Psoas muscle (tissue), 8 donors: ENCODE data around the gene ADARB1. TPM values are rescaled to one million over a fixed set of nuclear protein-coding genes. Genes with fewer than 3 reads are reported as not detected.
A peak's percentile ranks its signal among the peaks of the same experiment; 100 is the strongest.

Experiments used
- ATAC-seq, 4 donors: fragments of 200-7000 bp; cut with Tn5 transposase; one replicate each; pipeline ENCODE4 v1.9.1; 2020; ENCODE audit warnings: moderate library complexity in 3 of 4, mild to moderate bottlenecking in 2 of 4
- DNase-seq, 2 donors: peaks; one replicate each; pipeline ENCODE4 v3.0.0-alpha.2; 2020
- H3K27ac ChIP-seq: fragments of 200-600 bp; one replicate; pipeline ENCODE4 v1.8.0; 2022
- H3K27me3 ChIP-seq, 3 donors: fragments of 200-600 bp in 1 of 3; one replicate each; pipeline versions ENCODE4 v1.6.1 to v1.8.0; 2013 to 2022; ENCODE audit warnings: low read length in 2 of 3, mild to moderate bottlenecking in 2 of 3, moderate library complexity in 1 of 3; ENCODE audit not compliant: insufficient read depth in 3 of 3
- H3K36me3 ChIP-seq, 2 donors: fragments of 200-600 bp in 1 of 2; one replicate each; pipeline versions ENCODE4 v1.6.1 to v1.8.0; 2013 to 2022; ENCODE audit warnings: low read depth in 1 of 2, mild to moderate bottlenecking in 1 of 2, moderate library complexity in 1 of 2; ENCODE audit not compliant: insufficient read depth in 1 of 2
- H3K4me1 ChIP-seq: fragments of 200-600 bp; one replicate; pipeline ENCODE4 v1.8.0; 2022
- H3K4me3 ChIP-seq: fragments of 200-600 bp; one replicate; pipeline ENCODE4 v1.8.0; 2022; ENCODE audit warnings: mild to moderate bottlenecking
- H3K9me3 ChIP-seq: fragments of 200-600 bp; one replicate; pipeline ENCODE4 v1.8.0; 2022
- CTCF ChIP-seq: fragments of 200-600 bp; IDR thresholded peaks from one replicate; pipeline ENCODE4 v1.8.0; 2022; ENCODE audit warnings: antibody characterized with exemption
- WGBS, 3 donors: extraction: QIAGEN DNeasy Blood & Tissue Kit; methylation state at CpG; one replicate each; pipeline versions ENCODE4 v1.1.6 to v1.1.7; 2013; 5-methylcytosine and 5-hydroxymethylcytosine counted together
- intact Hi-C, 2 donors: fragments of 100-400 bp; cut with DNase I; formaldehyde crosslinking; loops; one replicate each; pipeline versions ENCODE4 v1.11.0 to v1.14.2; 2022
- polyA plus RNA-seq, 3 donors: library from polyadenylated mRNA; stranded (reverse); fragments of 200-250 nt; gene quantifications; one replicate each; pipeline ENCODE4 v1.2.3, GENCODE V29; 2013
- total RNA-seq, 4 donors: library from RNA; stranded (reverse); fragmentation: NEBNext Ultra II Directional in 2 of 4; extraction: Animal tissue kit (Norgen Biotek cat#: 25700) in 2 of 4; gene quantifications; one replicate each; pipeline versions ENCODE4 v1.2.1 to v1.2.4, GENCODE V29; 2021 to 2023
- donor health status: healthy with polysubstance abuse.
- donor health status: DM: no; HTN: no; CAD: no; lungs with moderate emphysema.
- donor health status: Bipolar disorder and iron deficiency.
- donor health status: healthy.
- donor health status: DM: yes; HTN: yes; CAD: no.
- donor health status: DM: no; HTN: no; CAD: no.
- donor health status: DM: no; HTN: no; CAD: no.
- donor health status: DM: yes; HTN: yes; CAD: no.

Gene ADARB1
- total and polyA plus RNA-seq, 7 donors = 3.8 to 22.7 (median 6.9) TPM

DNA sequence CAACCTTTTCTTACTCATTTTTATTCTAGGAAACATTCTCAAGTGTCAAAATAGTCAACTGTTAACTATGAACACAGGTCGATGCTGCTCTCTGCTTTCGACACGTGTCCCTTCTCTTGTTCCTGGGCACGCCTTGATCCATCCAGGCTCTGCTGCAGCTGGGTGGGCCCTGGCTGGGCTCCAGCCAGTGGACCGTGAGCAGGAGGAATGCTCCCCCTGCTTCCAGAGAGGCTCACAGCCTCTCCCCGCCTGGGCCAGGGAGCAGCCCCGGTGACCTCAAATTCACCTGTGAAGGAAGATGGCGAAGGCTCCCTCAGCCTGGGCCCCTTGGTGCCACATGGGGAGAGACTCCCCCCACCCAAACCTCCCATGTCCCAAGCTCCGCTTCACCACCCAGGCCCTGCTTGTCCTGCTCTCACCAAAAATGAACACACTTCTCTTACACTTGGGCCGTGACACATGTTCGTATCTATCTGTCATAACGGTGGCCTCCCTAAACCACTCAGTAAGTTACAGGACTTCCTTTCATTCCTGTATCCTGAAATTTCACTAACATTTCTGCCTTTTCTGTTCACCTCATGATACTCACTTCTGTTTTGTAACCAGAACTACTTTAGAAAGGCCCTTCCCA lies 24.6 kb upstream of the ADARB1 start:
- Histone ChIP-seq H3K27me3 (no peaks in the 10 kb centered on the region), H3K4me1 (peaks cover 43% of the 10 kb centered on the region), H3K27ac (peak overlapping the region; percentile 83), H3K4me3 (peak overlapping the region; percentile 33), H3K36me3 (no peaks in the 10 kb centered on the region), H3K9me3 (peaks cover 20% of the 10 kb centered on the region)
- TF ChIP-seq CTCF = no peak
- intact Hi-C loops = loop anchor here in 1 of 2 donors (5.0 kb wide), 2 partner anchors 77 to 98 kb away; no protein-coding TSS in a partner anchor
- WGBS, 3 donors = 24 to 44% (median 28%) methylated on average over 12 of the region's 12 CpGs
- ATAC-seq = peak; percentile 23 to 45 (median 33)
- DNase-seq = peak in 1 of 2 donors; percentile 66

- Histone ChIP-seq H3K27ac (peak overlapping the region; percentile 83), H3K4me3 (no peak overlapping the region), H3K36me3 (no peaks in the 10 kb centered on the region), H3K4me1 (peaks cover 43% of the 10 kb centered on the region), H3K27me3 (no peaks in the 10 kb centered on the region), H3K9me3 (peaks cover 20% of the 10 kb centered on the region)
- peak; percentile 85 to 92 for DNase-seq
- 13 to 26% (median 25%) methylated on average over 14 of the region's 14 CpGs for WGBS, 3 donors
- ATAC-seq = peak; percentile 68 to 85 (median 78)
- no peak for TF ChIP-seq CTCF
- intact Hi-C loops = loop anchor here in 1 of 2 donors (5.0 kb wide), 2 partner anchors 77 to 98 kb away; no protein-coding TSS in a partner anchor
Measured at GRCh38 chr21:45050345-45050796, 24.0 kb upstream of the ADARB1 start.

GRCh38 chr21:45050797-45051489 lies 23.4 kb upstream of the ADARB1 start:
- ATAC-seq = peak; percentile 36 to 49 (median 47)
- H3K36me3 ChIP-seq = no peaks in the 10 kb centered on the region
- intact Hi-C loops = loop anchor here in 1 of 2 donors (5.0 kb wide), 2 partner anchors 76 to 99 kb away; no protein-coding TSS in a partner anchor
- H3K4me3 ChIP-seq = no peak overlapping the region
- peaks cover 43% of the 10 kb centered on the region for H3K4me1 ChIP-seq
- WGBS, 3 donors = 38 to 73% (median 38%) methylated on average over 19 of the region's 19 CpGs
- H3K9me3 ChIP-seq = peaks cover 14% of the 10 kb centered on the region
- H3K27me3 ChIP-seq = no peaks in the 10 kb centered on the region
- no peak for TF ChIP-seq CTCF
- no peak for DNase-seq
- H3K27ac ChIP-seq = peak overlapping the region; percentile 83

- no peak for TF ChIP-seq CTCF
- Histone ChIP-seq H3K27ac (peak overlapping the region; percentile 83), H3K36me3 (no peaks in the 10 kb centered on the region), H3K4me3 (no peak overlapping the region), H3K27me3 (no peaks in the 10 kb centered on the region), H3K4me1 (peaks cover 43% of the 10 kb centered on the region), H3K9me3 (peaks cover 8% of the 10 kb centered on the region)
- peak; percentile 76 to 86 (median 80) for ATAC-seq
- intact Hi-C loops = loop anchor here in 1 of 2 donors (2.0 to 5.0 kb wide), 3 partner anchors 19 to 100 kb away; no protein-coding TSS in a partner anchor
- 38 to 51% (median 43%) methylated on average over 24 of the region's 24 CpGs for WGBS, 3 donors
- DNase-seq = peak; percentile 79 to 92
Measured at GRCh38 chr21:45051580-45052434, 22.6 kb upstream of the ADARB1 start.
